NOMO-1 treated with dmso at 0.1 percent for 144 hours (cell line): ENCODE measurements around the gene TEX14.
"Not testable (repeated sequence)": the region's sequence is repeated elsewhere in the genome, so short reads cannot be mapped to it uniquely, and the experiment has no call there.

Experiments used
- DNase-seq: peaks from one replicate; lab custom pipeline; 2025; ENCODE audit not compliant: unreplicated experiment; lab: John Stamatoyannopoulos, UW

TEX14 gene

DNA sequence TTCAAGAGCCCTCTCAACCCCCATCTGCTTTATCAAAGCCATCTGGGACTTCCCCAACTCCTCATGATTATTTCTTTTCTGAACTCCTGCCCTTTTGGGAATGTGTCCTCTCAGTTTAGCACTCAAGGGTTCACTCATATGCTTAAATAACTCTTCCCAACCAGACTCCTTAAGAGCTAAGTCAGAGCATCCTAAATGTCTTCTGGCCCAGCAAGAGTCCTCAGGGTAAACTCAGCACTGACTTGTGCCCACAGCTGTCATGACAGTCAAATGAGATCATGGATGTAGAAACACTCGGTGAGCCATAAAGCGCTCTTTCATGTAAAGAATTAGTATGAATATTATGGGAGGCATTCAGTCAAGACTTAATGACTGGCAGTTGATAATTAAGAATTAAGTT, 85.9 kb downstream of the TEX14 start:
- DNase-seq: no peak

DNA sequence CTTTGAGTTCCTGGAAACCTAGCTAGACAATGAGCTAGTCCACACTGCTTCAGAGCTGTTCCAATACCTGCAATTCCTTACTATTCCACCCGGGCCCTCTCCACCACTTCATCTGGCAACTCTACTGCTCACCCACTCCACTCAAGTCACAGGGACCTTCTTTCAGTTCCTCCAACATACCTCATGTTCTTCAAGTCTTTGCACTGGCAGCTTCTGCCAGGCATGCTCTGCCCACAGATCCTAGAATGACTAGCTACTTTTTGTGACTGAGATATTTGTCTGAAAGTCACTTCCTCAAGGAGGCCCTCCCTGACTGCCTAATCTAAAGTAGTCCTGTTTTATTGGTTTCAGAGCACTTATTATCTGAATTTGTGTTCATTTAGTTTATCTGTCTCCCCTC, 86.4 kb downstream of the TEX14 start:
- DNase-seq: peak; percentile 6

GRCh38 chr17:58601976-58602375, 89.9 kb downstream of the TEX14 start:
- DNase-seq: no peak

GRCh38 chr17:58597371-58597770, 94.5 kb downstream of the TEX14 start:
- no peak for DNase-seq

DNA sequence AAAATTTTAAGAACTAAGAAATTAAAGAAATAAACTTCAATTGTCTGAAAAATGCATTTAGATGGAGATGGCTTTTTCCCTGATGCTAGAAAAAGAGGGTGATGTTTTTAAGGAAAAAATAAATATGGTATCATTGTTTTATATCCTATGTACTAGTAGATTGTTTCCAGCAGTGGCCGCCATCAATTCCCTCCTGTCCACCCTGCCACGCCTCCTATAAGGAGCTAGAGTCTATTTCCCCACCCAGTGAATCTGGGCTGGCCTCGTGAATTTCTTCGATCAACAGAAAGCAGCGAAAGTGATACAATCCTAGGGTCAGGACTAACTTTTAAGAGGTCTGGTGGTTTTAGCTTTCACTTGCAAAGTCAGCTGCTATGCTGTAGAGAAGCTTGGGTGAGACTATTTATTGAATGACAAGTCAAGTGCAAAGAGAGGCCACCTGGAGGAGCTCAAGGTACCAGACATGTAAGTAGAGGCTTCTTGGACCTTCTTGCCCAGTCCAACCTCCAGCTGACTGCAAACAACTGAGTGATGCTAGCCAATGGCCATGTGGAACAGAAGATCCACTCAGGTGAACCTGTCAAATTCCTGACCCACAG, 96.6 kb downstream of the TEX14 start:
- DNase-seq: no peak

DNA sequence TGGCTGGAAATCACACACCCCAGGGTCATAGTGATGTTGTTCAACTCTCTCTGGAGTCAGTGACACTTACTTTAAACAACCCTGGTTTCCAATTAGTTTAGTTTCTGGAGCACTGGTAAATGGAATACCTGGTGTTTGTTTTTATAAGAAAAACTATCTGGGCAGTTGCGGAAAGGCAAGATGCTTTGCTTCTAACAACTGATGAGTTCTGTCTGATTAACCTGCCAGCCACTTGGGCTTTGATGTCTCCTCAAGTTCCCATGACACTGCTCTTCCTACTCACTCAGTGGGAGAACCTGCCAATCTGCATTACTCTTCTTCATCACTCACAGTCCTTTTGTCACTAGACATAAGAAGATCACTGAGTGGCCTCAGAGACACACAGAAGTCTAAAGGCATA, 98.7 kb downstream of the TEX14 start:
- DNase-seq: no peak

DNA sequence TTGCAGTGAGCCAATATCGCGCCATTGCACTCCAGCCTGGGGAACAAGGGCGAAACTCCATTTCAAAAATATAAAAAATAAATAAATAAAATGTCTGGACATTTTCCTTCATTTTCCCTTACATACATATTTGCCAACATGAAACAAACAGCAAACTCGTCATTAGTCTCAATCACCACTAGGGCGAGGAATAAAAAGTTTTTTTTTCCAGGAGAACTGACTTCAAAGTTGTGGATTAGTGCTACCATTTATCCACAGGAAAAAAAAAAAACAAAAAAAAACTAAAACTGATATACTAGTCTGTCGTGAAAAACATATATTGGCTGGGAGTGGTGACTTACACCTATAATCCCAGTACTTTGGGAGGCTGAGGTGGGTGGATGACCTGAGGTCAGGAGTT, 100.4 kb downstream of the TEX14 start:
- DNase-seq: no peak

DNA sequence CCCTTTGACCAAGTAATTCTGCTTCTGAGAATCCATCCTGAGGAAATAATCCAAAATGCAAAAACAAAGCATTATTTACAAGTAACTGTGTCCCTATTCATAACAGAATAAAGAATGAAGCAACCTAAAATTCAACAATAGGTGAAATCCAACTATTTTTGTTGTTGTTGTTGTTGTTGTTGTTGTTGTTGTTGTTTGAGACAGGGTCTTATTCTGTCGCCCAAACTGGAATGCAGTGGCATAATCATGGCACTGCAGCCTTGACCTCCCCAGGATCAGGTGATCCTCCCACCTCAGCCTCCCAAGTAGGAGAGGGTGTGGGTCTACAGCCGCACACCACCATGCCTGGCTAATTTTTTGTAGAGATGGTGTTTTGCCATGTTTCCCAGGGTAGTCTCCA, 101.5 kb downstream of the TEX14 start:
- no peak for DNase-seq

DNA sequence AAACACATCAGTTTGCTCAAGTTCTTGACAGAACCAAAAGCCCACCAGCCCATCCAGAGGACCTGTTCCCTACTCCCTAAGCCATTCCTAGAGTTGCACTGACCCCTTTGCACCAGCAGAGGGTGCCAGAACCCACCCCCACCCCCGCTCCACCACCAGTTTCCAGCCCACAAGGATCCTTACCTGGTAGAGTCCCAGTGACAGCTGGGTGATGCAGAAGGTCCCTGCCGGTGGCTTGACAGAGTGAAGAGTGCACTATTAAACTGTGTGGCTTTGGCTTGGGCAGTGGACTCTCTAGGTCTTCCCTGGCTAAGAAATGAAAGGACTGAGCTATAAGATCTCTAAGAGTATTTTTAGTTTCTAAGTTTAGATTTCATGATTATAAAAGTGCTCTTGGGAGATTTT, 104.1 kb downstream of the TEX14 start:
- peak; percentile 12 for DNase-seq

GRCh38 chr17:58586009-58586644, 105.7 kb downstream of the TEX14 start:
- DNase-seq: no peak

GRCh38 chr17:58585554-58585953, 106.3 kb downstream of the TEX14 start:
- no peak for DNase-seq

GRCh38 chr17:58583486-58583885, 108.4 kb downstream of the TEX14 start:
- no peak for DNase-seq

DNA sequence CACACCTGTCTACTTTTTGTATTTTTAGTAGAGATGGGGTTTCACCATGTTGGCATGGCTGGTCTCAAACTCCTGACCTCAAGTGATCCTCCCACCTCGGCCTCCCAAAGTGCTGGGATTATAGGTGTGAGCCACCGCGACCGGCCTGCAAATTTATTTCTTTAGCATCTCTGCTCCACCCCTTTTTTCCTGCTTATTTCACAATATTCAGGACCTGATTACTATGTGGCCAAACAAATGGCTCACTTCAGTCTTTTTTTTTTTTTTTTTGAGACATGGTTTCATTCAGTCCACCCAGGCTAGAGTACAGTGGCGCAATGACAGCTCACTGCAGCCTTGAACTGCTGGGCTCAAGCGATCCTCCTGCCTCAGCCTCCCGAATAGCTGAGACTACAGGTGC, 109.1 kb downstream of the TEX14 start:
- not testable (repeated sequence) for DNase-seq

DNA sequence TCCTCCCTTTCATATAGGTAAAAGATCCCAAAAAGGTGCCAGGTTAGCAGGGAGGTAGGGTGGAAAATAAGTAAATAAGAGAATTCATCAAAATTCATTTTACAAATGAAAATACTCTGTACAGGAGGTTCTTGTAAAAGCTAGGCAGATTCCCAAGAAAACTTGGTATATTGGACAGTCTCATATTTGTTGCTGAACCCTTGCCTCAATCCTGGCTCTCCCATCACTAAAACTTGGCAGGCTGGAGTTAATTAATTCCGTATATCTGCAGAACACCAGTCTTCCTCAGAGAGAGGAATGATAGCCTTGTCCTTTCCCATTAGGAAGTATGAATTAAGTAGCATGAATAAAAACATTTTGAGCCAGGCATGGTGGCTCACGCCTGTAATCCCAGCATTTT, 111.2 kb downstream of the TEX14 start:
- DNase-seq: no peak

DNA sequence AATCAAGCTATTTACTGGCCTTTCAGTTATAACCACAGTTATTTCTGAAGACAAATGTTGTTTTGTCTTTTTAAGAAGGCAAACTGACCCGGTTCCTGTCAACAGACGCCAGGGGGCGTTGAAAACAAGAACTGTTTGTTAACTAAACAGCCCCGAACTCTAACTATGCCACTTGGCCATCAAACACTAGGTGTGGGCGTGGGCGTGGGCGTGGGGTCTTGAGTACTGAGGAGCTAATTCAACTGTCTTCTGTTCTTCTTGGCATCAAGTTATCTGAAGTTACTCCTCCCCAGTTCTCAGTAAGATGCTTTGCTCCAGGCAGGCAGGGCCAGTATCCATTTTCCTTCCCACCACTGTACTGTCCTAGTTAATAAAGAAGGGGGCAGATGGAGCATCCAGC, 114.1 kb downstream of the TEX14 start:
- no peak for DNase-seq

- no peak for DNase-seq
Measured at GRCh38 chr17:58576679-58577367, 115.0 kb downstream of the TEX14 start.

DNA sequence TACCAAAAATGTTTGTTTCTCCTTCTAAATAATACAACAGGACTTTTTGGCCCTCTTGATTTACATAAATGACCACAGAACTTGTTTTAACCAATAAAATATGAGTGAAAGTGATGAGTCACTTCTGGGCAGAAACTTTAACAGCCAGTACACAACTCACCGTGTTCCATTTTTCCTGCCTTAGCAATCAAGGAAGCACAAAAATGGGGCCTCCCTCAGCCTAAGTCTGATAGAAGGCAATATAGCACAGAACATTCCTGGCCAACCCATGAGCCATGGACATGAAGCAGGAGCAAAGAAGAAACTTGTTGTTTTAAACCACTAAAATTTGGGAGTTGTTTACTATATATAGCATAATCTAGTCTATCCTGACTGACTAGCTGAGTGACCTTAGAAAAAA, 116.3 kb downstream of the TEX14 start:
- no peak for DNase-seq

DNA sequence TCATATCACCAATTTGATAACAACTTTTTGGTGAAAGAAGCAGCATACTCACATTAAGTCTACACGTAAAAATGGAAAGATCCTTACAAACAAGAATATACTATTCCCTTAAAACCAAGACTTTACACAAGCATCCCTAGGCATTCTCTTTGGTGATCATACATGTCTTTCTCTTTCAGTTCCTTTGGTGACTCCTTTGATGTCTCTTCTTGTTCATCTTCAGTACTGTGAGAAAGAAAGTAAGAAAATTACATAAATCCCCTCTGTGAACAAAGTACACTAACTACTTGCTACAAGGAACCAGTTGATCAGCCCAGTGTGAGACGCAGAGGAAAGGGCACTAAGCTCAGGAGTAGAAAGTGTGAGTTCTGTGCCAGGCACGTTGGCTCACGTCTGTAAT, 117.8 kb downstream of the TEX14 start:
- no peak for DNase-seq

DNA sequence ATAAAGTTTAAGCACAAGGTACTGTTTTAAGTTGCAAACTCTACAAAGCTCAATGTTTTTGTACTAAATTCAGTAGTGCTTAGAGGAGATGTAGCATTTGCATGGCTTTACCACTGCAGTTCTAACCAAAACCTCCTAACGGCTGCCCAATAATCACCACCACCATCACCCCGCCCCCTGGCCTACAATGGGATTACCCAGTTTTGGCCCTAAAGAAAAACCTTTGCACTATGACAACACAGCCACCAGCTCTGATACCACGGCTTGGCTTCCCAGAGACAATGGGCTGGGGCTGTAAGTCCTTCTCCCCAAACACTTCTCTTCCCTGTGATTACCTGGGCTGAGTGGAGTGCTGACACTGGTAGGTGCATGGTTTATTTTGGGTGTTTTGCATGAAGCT, 119.0 kb downstream of the TEX14 start:
- DNase-seq: no peak

GRCh38 chr17:58570758-58571157, 121.1 kb downstream of the TEX14 start:
- DNase-seq: no peak

- DNase-seq: peak; percentile 42
Measured at GRCh38 chr17:58569196-58569595, 122.6 kb downstream of the TEX14 start.

GRCh38 chr17:58568044-58568799, 123.6 kb downstream of the TEX14 start:
- DNase-seq: no peak
